NCI-H524 treated with DMSO at 0.1 percent for 48 hours (cell line): ENCODE data around the gene GLIS1.

ENCODE experiments used
- DNase-seq: peaks from one replicate; lab custom pipeline; 2025; lab: John Stamatoyannopoulos, UW

Gene GLIS1

DNA sequence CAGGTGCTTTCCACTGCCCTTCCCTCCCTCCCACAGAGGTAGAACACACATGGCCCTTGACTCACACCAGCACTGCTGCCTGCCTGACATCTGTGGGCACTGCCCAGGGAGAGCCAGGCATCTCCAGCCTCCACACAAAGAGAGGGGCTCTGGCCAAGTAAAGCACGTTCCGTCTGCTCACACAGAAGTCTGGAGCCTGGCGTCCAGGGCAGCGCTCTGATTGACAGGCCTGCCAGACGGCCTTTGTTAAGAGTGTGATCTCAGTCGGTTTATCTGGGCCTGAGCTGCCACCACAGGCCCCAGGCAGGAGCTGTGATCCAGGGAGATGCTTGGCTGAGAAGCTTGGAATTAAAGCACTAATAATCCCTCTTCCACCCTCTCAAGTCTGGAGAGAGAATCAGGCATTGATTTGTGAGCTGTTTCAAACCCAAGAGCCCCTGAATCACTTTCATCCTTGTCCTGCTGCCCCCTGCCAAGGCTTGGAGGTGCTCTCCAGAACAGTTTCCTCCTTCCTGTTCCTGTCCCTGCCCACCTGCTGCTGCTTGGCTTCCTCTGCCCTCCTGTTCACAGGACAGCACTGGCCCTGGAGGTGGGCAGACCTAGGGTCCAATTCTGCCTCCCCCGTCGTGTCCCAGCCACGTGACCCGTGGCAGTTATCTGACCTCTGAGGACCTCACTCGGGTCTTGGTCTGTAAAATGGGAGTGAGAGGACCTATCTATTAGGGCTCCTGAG, 276.0 kb downstream of the GLIS1 start:
- peak; percentile 14 for DNase-seq

DNA sequence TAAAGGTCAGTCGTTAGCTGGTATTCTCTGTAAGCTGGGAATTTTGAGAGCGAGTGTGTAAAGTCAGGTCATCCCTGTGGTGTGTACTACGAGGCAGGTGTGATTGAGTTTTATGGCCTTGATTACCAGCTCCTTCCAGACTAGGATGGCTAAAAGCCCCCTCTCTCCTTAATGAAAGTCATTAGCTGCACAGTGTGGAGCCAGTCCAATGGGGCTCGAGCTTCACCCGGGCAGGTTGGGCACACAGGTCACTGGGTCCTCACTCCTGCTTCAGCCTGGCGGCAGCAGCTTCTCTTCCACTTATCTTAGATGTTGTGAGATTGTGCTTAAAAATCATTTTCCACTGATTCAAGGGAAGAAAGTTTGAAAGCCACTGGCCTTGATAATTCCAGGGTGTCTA, 276.8 kb downstream of the GLIS1 start:
- no peak for DNase-seq

DNA sequence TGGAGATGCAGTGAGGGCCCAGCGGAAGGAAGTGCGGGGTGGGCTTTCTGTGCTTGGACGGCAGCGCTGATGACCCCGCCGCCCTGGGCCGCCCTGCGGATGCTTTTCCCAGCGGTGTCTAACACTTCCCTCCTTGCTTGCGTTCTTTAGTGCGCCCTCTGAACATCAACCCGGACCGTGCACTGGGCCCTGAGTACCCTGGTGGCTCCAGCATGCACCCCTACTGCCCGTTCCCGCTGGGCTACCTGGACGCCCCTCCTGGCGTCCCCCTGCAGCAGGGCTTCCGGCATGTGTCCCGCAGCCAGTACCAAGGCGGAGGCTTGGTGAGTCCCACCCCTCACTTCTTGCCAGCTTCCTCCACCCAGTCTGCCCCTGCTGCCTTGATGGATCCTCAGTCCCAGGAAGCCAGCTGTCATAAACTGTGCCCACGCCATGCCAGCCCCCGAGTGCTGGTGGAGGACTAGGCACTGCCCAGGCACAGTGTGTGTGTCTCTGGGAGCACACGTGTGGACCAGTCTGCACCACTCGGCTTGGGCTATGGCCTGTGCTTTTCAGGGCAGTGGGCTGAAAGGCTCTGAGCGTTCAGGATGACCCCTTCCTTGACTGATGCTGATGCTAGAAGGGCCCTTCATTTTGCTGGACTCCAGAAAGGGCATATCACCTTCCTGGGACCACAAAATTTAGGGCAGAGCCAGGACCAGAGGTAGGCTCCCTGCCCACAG, 277.5 kb downstream of the GLIS1 start:
- DNase-seq: no peak

DNA sequence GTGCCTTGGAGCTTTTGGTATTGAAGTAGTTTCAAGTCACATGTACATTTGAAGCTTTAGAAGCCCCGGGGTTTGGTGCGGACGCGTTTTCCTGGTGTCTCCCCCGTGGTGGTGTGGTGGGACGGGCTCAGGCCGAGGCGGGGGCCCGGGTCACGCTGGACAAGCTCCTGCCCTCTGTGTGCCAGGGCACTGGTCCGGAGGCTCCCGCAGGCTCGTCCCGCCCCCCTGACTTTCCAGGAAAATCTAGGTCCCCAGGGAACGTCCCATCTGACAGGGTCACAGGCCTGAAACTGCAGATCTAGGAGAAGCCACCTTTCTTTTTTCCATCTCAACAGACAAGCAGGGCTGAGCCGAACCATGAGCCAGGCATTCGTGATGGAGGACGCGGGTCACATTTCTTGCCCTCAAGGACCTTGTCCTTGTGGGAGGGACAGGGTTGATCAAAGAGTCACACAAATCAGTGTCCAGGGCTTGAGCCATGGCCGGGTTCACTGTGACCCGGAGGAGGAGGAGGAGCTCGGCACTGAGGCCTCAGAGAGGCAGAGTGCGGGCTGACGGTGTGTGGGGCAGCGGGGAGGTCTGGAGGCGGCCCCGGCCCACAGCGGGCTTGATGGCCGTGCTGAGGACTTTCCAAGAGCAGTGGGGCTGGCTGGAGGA, 278.2 kb downstream of the GLIS1 start:
- DNase-seq: no peak

DNA sequence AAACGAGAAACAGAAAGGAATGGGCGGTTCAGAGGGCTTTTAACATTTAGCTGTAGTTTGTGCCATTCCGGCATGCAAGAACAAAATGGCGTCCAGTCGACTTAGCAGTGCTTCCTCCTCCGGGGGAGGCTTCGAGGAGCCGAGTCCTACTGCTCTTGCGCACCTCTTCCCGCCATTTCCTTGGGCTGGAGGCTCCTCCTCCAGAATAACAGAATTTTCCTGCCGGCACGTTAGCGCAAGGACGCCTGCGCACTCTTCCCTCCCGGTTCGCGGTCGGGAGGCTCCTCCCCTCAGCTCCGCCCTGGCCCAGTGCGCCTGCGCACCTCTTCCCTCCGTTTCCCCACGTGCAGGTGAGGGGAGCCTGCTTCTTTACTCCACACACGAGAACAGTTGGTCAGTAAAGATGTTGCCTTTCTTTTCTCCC, 278.7 kb downstream of the GLIS1 start:
- no peak for DNase-seq

DNA sequence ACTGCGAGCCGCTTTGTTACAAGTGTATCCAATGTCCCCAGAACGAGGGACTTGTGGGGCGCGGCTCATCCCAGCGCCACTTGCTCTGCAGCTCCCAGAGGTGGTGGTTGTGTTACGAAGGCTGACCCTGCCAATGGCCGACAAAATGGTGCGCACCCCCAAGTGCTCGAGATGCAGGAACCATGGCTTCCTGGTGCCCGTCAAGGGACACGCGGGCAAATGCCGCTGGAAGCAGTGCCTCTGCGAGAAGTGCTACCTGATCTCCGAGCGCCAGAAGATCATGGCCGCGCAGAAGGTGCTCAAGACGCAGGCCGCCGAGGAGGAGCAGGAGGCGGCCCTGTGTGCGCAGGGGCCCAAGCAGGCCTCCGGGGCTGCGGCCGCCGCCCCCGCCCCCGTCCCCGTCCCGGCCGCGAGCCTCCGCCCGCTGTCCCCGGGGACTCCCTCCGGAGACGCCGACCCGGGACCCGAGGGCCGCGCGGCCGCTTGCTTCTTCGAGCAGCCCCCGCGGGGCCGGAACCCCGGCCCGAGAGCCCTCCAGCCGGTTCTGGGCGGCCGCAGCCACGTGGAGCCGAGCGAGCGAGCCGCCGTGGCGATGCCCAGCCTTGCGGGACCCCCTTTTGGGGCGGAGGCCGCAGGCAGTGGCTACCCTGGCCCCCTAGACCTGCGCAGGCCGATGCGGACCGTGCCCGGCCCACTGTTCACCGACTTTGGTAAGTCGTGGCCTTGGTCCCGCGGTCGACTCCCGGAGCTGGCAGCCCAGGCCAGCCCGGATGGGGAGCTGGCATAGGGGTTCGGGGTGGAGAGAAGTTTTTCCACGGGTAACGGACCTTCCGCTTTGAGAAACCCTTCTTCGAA, 279.4 kb downstream of the GLIS1 start, which contains the start of gene DMRTB1:
Gene DMRTB1, plus strand, starts transcription at position 79 of the 855 bp plus-strand sequence. Its CDS starts 55 bp downstream, at position 134.
- DNase-seq: no peak

DNA sequence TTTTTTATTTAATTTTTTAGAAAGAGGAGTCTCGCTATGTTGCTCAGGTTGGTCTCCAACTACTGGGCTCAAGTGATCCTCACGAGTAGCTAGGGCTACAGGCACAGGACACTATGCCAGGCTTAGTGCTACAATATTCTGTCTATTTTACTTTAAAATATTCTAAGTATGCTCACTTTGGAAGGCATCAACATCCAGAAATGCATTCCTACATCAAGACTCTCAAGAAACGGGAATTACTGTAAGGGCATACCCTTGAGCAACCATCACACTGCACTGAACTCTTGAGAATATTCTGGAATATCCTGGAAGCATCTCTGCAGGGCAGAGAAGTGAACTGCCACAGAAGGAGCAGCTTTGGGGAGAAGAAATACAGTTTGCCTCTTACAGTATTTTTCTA, 280.3 kb downstream of the GLIS1 start:
- DNase-seq: no peak
